HepG2 (cell line): ENCODE results near the gene DNAAF1. TPM values are rescaled to one million over a fixed set of nuclear protein-coding genes. Genes with fewer than 3 reads are reported as not detected.

Source experiments
- FOXM1 ChIP-seq: sonication (generic); formaldehyde crosslinking; IDR thresholded peaks from 2 replicates; pipeline ENCODE4 v1.5.0; 2020; ENCODE audit warnings: missing genetic modification reagents
- HIC2 ChIP-seq: sonication (generic); formaldehyde crosslinking; IDR thresholded peaks from 2 replicates; pipeline ENCODE4 v1.9.0; 2022; ENCODE audit warnings: low read depth, missing genetic modification reagents
- JUN ChIP-seq: sonication (generic); formaldehyde crosslinking; IDR thresholded peaks from 2 replicates; pipeline ENCODE4 v1.4.0; 2020; ENCODE audit warnings: mild to moderate bottlenecking, missing genetic modification reagents
- MAFK ChIP-seq, 2 experiments: IDR thresholded peaks in 1 of 2; conservative IDR thresholded peaks in 1 of 2; 2 replicates each; pipeline ENCODE4 v1.6.1; 2011; ENCODE audit warnings: improper control_type of control experiment in 2 of 2, low read length in 2 of 2
- MBNL3 ChIP-seq: fragments of 250-450 bp; sonication (Bioruptor Pico); conservative IDR thresholded peaks from 2 replicates; pipeline ENCODE4 v1.8.0; 2022; ENCODE audit warnings: mild to moderate bottlenecking, inconsistent platforms
- NFAT5 ChIP-seq: sonication (generic); formaldehyde crosslinking; IDR thresholded peaks from 2 replicates; pipeline ENCODE4 v1.4.0; 2020; ENCODE audit warnings: missing genetic modification reagents
- PRDM15 ChIP-seq: sonication (generic); formaldehyde crosslinking; IDR thresholded peaks from 2 replicates; pipeline ENCODE4 v1.4.0; 2020; ENCODE audit warnings: missing genetic modification reagents
- STAG1 ChIP-seq: sonication (generic); formaldehyde crosslinking; IDR thresholded peaks from 2 replicates; pipeline ENCODE4 v1.4.0; 2020; ENCODE audit warnings: missing genetic modification reagents
- U2AF1 ChIP-seq: fragments of 200-400 bp; formaldehyde crosslinking; optimal IDR thresholded peaks from 2 replicates; pipeline ENCODE3; 2017; ENCODE audit warnings: mild to moderate bottlenecking, low read depth, low read length
- ZFP36L1 ChIP-seq: sonication (generic); formaldehyde crosslinking; IDR thresholded peaks from 2 replicates; pipeline ENCODE4 v1.8.0; 2022; ENCODE audit warnings: mild to moderate bottlenecking, missing genetic modification reagents, moderate library complexity
- ZNF337 ChIP-seq: sonication (generic); formaldehyde crosslinking; IDR thresholded peaks from 2 replicates; pipeline ENCODE4 v1.5.1; 2020; ENCODE audit warnings: missing genetic modification reagents, low read depth, mild to moderate bottlenecking, borderline replicate concordance
- ZNF441 ChIP-seq: sonication (generic); formaldehyde crosslinking; IDR thresholded peaks from 2 replicates; pipeline ENCODE4 v1.7.0; 2021; ENCODE audit warnings: missing genetic modification reagents, borderline replicate concordance
- polyA plus RNA-seq, 8 experiments: library from polyadenylated mRNA; depleted of rRNA in 3 of 8; stranded (reverse) in 7 of 8; unstranded in 1 of 8; fragments of >200 nt; fragmentation: Illumina TruSeq in 4 of 8; extraction: Trizol in 4 of 8; gene quantifications; 2 replicates each; pipeline versions ENCODE4 v1.2.1 to v1.2.3, GENCODE V29; 2011 to 2016; ENCODE audit warnings: low read depth in 4 of 8, missing spikeins in 1 of 8, mixed read lengths in 1 of 8; ENCODE audit not compliant: insufficient read depth in 1 of 8
- total RNA-seq, 5 experiments: library from RNA; depleted of rRNA; stranded (reverse); fragments of >200 nt; fragmentation: Illumina TruSeq; extraction: Trizol; gene quantifications; 2 replicates each; pipeline ENCODE4 v1.2.3, GENCODE V29; 2016; ENCODE audit warnings: low read depth in 1 of 5
- TF ChIP-seq, protein P1 (sequence below): sonication (generic); formaldehyde crosslinking; IDR thresholded peaks from 2 replicates; pipeline ENCODE4 v1.4.0; 2020; ENCODE audit warnings: missing genetic modification reagents, mild to moderate bottlenecking, borderline replicate concordance
- TF ChIP-seq, protein P2 (sequence below): sonication (generic); formaldehyde crosslinking; IDR thresholded peaks from 2 replicates; pipeline ENCODE4 v1.5.0; 2020; ENCODE audit warnings: missing genetic modification reagents, mild to moderate bottlenecking, borderline replicate concordance

DNAAF1 gene
- total and polyA plus RNA-seq, 2 of the 13 experiments (the other 11 are each of a cell fraction or from before 2014, with no cell fraction given) = 0.04 TPM; not detected in 1

- TF ChIP-seq HIC2 (CRISPR knock-in tag) (no peak), STAG1 (CRISPR knock-in tag) (no peak), U2AF1 (no peak), ZNF441 (CRISPR knock-in tag) (no peak), MBNL3 (CRISPR knock-in tag) (no peak), ZNF337 (CRISPR knock-in tag) (no peak), FOXM1 (CRISPR knock-in tag) (no peak), MAFK (conservative IDR thresholded peaks at IDR 0.05 in 1 of 2, IDR thresholded peaks at IDR 0.05 in 1 of 2; ENCODE audit: low read length in 2 of 2) (no peak), PRDM15 (CRISPR knock-in tag) (no peak), NFAT5 (no peak), JUN (CRISPR knock-in tag) (no peak), ZFP36L1 (CRISPR knock-in tag) (0 out of 2 replicates have a peak, but pooled peaks have one; percentile 27)
- TF ChIP-seq, protein P1, sequence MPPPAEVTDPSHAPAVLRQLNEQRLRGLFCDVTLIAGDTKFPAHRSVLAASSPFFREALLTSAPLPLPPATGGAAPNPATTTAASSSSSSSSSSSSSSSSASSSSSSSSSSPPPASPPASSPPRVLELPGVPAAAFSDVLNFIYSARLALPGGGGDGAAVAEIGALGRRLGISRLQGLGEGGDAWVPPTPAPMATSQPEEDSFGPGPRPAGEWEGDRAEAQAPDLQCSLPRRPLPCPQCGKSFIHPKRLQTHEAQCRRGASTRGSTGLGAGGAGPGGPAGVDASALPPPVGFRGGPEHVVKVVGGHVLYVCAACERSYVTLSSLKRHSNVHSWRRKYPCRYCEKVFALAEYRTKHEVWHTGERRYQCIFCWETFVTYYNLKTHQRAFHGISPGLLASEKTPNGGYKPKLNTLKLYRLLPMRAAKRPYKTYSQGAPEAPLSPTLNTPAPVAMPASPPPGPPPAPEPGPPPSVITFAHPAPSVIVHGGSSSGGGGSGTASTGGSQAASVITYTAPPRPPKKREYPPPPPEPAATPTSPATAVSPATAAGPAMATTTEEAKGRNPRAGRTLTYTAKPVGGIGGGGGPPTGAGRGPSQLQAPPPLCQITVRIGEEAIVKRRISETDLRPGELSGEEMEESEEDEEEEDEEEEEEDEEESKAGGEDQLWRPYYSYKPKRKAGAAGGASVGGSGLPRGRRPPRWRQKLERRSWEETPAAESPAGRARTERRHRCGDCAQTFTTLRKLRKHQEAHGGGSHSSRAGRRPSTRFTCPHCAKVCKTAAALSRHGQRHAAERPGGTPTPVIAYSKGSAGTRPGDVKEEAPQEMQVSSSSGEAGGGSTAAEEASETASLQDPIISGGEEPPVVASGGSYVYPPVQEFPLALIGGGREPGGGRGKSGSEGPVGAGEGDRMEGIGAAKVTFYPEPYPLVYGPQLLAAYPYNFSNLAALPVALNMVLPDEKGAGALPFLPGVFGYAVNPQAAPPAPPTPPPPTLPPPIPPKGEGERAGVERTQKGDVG = no peak
- TF ChIP-seq, protein P2, sequence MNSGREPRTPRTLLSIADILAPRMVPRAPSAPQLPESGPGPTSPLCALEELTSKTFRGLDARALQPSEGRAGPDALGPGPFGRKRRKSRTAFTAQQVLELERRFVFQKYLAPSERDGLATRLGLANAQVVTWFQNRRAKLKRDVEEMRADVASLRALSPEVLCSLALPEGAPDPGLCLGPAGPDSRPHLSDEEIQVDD = no peak
These were observed 48.6 kb upstream of the DNAAF1 start (continued) for GRCh38 chr16:84096447-84097005.
